ENCODE results near the gene ACE.

Gene ACE

DNA sequence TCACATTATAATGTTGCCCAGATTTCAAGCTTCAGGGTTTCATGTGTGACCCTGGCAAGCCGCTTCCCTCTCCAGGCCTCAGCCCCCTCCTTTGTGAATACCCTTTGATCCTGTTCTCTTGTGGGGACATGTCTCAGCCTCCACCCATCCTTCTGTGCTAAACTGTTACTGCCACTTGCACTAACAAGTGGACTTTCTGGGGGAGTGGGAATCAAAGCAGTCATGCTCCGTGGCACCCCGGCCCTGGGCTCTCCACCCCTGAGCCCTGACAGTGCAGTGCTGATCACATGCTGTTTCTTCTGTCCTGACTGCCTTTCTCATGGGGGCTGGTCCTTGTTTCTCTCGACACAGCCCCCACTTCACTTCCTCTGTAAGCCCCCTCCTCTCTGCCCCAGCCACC, 63.7 kb downstream of the ACE start:
- peak in 2 of 42 donors; percentile 21 to 24 for DNase-seq
- intact Hi-C loops (cut with DNase I) = no loop called here

DNA sequence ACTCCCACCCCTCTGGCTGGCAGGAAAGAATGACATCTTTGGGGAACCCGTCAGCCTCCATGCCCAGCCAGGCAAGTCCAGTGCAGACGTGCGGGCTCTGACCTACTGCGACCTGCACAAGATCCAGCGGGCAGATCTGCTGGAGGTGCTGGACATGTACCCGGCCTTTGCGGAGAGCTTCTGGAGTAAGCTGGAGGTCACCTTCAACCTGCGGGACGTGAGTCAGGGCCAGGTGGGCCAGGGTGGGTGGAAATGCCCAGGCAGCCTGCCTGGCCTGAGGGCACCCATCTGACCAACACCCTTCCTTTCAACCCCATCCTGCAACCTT, 65.3 kb downstream of the ACE start:
- intact Hi-C loops (cut with DNase I) = no loop called here

DNA sequence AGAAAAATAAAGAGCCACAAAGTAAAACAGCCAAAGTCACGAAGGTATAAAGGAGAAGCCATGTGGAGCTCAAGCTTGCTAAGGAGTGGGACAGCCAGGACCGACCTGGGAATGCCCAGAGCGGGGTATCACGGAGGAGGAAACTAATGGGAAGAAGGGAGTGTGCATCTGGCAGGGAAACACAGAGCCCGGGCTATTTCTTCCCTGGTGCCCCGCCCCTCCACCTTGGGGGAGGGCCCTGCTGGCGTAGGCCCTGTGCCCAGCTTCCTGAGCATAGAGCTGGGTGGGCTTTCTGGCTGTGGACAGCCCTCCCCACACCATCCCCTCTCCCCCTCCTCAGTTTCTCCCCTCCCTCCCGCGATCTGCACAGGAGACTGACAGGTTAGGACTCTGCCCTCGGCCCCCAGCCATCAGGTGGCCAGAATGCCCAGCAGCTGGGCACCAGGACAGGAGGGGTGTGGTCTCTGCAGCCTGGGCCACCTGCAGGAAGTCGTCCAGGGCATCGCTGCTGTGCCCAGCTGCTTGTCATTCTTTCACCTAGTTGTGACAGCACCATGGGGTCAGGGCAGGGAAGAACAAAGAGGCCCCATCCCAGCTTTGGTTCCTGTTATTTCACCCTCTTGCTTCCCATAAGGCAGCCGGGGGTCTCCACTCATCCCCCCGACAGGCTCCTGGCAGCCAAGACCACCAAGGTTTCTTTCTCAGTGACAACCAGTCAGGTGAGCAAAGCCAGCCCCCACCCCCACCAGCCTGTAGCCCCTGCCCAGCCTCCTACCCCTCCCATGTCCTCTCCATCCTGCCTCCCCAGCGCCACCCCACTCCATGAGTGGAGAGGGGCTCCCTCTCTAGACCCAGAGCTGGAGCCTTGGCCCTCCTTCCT, 66.3 kb downstream of the ACE start:
- peak in 4 of 42 donors; percentile 2 to 12 (median 6) for DNase-seq

More for the DNA sequence above, 65.3 kb downstream of the ACE start:
- DNase-seq = peak in 2 of 42 donors; percentile 10 to 21

DNA sequence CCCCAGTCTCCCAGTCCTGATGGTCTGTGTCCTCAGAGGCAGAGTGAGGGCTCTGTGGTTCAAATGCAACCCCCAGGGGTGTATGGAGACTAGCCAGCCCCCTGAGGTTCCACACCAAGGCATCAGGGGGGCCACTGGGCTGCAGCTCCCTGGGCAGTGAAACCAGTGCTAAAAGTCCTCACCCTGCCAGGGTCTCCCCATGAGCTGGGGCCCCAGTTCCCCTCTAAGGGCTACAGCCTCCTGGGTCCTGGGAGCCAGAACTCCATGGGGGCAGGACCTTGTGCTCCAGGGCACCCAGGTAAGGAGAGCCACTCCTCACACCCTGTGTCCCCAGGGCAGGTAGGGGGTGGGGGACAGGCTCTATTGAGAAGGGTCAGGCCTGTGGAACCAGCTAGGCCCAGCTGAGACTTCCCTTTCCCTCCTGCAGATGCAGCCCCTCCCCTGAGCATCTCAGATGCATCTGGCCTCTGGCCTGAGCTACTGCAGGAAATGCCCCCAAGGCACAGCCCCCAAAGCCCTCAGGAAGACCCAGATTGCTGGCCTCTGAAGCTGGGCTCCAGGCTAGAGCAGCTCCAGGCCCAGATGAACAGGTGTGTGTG, 67.1 kb downstream of the ACE start:
- intact Hi-C loops (cut with DNase I) = no loop called here

More for the DNA sequence above, 66.3 kb downstream of the ACE start:
- intact Hi-C loops (cut with DNase I) = no loop called here

DNA sequence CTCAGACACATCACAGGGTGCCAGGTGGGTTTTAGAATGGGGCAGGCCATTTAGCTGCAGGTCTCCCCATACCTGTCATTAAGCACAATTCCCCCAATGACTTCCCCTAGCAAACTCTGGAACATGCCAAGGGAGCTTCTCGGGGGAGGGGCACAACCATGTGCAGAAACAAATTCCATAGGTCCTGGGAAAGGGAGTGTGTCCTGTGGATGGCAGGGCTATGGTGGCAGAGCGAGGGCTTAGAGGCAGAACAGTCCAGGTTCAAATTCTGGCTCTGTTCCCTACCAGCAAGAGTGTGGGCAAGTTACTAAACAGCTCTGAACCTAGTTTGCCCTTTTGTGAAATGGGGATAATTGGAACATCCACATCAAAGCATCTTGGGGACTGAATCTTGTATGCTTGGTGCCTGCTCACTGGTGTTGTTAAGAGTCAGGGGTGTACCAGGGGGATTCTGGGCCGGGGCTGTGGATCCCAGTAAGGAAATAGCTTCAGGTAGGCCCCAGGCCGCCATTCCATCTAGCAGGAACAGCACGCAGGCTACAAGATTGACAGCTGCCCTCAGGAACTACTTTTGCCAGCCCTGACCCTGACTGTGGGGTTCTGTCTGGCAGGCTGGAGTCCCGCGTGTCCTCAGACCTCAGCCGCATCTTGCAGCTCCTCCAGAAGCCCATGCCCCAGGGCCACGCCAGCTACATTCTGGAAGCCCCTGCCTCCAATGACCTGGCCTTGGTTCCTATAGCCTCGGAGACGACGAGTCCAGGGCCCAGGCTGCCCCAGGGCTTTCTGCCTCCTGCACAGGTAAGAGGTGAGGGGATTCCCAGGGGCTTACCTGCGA, 67.8 kb downstream of the ACE start:
- intact Hi-C loops (cut with DNase I) = no loop called here
- DNase-seq = peak in 5 of 42 donors; percentile 19 to 27 (median 24)

More for the DNA sequence above, 67.1 kb downstream of the ACE start:
- DNase-seq = peak in 6 of 42 donors; percentile 2 to 27 (median 4)

DNA sequence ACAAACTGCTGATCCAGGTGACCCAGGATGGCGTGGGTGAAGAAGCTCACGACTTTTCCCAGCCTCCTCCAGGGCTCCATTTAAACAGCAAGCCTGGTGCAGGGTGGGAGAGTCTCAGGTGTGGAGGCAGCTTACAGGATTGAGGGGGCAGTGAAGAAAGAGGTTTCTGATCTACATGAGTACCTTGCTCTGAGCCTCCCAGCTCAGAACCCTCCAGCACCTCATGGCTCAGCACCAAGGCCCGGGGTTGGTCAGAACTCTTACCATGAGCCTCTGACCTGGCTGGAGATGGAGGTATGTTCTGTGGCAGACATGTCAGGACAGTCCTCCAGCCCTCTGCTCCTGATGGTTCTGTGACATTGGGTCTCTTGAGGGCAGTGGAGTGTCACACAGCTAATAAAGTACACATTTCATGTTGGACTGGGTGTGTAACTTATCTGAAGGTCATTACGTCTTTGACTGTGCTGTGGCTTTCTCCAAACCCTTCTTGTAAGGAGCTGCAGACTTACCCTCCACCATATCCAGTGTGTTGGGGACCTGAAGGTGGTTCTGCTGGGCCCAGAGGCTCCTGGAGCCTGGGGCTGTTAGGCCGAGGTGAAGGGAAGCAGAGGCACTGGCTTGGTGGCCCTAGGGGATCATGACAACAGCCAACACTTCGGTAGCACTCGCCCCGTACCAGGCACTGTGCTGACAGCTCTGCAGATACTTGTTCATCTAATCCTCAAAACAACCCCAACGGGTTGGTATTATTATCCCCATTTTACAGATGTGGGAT, 69.6 kb downstream of the ACE start:
- DNase-seq = peak in 7 of 42 donors; percentile 19 to 46 (median 27)
- intact Hi-C loops (cut with DNase I) = no loop called here

DNA sequence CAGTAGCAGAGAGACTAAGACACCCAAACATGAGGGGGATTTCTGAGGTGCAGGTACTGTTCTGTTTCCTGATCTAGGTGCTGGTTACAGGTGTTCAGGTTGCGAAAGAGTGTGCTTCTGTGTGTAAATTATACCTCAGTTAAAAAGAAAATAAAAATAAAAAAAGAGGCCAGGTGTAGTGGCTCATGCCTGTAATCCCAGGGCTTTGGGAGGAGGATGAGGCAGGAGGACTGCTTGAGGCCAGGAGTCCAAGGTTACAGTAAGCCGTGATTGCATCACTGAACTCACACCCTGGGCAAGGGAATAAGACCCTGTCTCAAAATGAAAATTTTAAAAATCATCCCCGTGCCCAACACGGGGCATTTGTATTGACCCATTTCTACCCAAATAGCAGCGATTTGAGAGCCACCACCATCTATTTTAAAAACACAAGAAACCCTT, 70.2 kb downstream of the ACE start:
- no peak for DNase-seq
- intact Hi-C loops (cut with DNase I) = no loop called here
